Panc1 (cell line): ENCODE measurements around the gene NR5A1. TPM values are rescaled to one million over a fixed set of nuclear protein-coding genes. Genes with fewer than 3 reads are reported as not detected.

Experiments
- ATAC-seq: fragments of 200-7000 bp; cut with Tn5 transposase; 2 replicates; pipeline ENCODE4 v1.9.1; 2020; ENCODE audit warnings: mild to moderate bottlenecking, moderate library complexity
- BruUV-seq: library from RNA; stranded (reverse); fragments of 400-500 nt; replicated peaks from 2 replicates; lab custom pipeline; 2021; lab: Mats Ljungman, UMichigan
- CTCF ChIA-PET: fragments of 300-600 bp; sonication (Branson Sonifier 250); formaldehyde crosslinking; loops from one replicate; lab custom pipeline; 2022; ENCODE audit warnings: antibody characterized with exemption; lab: Charles Lee
- POLR2A ChIA-PET: fragments of 300-600 bp; sonication (Branson Sonifier 250); formaldehyde crosslinking; loops from one replicate; lab custom pipeline; 2022; ENCODE audit warnings: antibody characterized with exemption; lab: Charles Lee
- DNase-seq: peaks from one replicate; pipeline ENCODE4 v3.0.0-alpha.2; 2010; ENCODE audit warnings: low read depth, low spot score
- H3K27ac ChIP-seq: 2 replicates; pipeline ENCODE4 v1.5.1; 2011; ENCODE audit warnings: mild to moderate bottlenecking, low read length, inconsistent platforms
- H3K27me3 ChIP-seq: fragments of 200-500 bp; sonication (Bioruptor generic); 2 replicates; pipeline ENCODE4 v1.6.0; 2014; ENCODE audit warnings: low read length, inconsistent platforms; ENCODE audit not compliant: control insufficient read depth, insufficient read depth
- H3K36me3 ChIP-seq: fragments of 200-500 bp; sonication (Bioruptor generic); 2 replicates; pipeline ENCODE4 v1.5.1; 2014; ENCODE audit warnings: inconsistent platforms, mild to moderate bottlenecking, low read length, moderate library complexity; ENCODE audit not compliant: control insufficient read depth, insufficient read depth
- H3K4me1 ChIP-seq: 2 replicates; pipeline ENCODE4 v1.5.1; 2011; ENCODE audit warnings: inconsistent platforms, mild to moderate bottlenecking, low read length, moderate library complexity; ENCODE audit not compliant: control insufficient read depth, insufficient read depth
- H3K4me3 ChIP-seq, 2 experiments: 2 replicates each; pipeline ENCODE4 v1.5.1; 2011 to 2012; ENCODE audit warnings: low read depth in 2 of 2, low read length in 2 of 2, mild to moderate bottlenecking in 2 of 2, inconsistent platforms in 1 of 2, moderate library complexity in 1 of 2
- H3K9me3 ChIP-seq: fragments of 200-500 bp; sonication (Bioruptor generic); 2 replicates; pipeline ENCODE4 v1.5.1; 2014; ENCODE audit warnings: low read depth, mild to moderate bottlenecking, inconsistent platforms, low read length, moderate library complexity; ENCODE audit not compliant: control insufficient read depth, insufficient read depth
- POLR2AphosphoS5 ChIP-seq: IDR thresholded peaks from 2 replicates; pipeline ENCODE4 v1.6.1; 2012; ENCODE audit warnings: mild to moderate bottlenecking, low read depth, low read length, moderate library complexity
- SIN3A ChIP-seq: IDR thresholded peaks from 2 replicates; pipeline ENCODE4 v1.6.1; 2012; ENCODE audit warnings: low read depth, mild to moderate bottlenecking, low read length, moderate library complexity, borderline replicate concordance; ENCODE audit not compliant: insufficient read depth
- TCF7L2 ChIP-seq: IDR thresholded peaks from 2 replicates; pipeline ENCODE4 v1.6.1; 2011; ENCODE audit warnings: mild to moderate bottlenecking, low read depth, low read length, inconsistent platforms
- in situ Hi-C: cut with HindIII; loops from 2 replicates; pipeline ENCODE4 v1.10.0; 2016; ENCODE audit warnings: low sequenced_read_pairs, low pct_unique_long_range_greater_than_20kb
- intact Hi-C: fragments of 100-400 bp; cut with micrococcal nuclease; formaldehyde crosslinking; loops from one replicate; pipeline ENCODE4 v1.10.0; 2022; ENCODE audit not compliant: unreplicated experiment
- total RNA-seq: library from RNA; stranded (reverse); gene quantifications from one replicate; pipeline ENCODE4 v1.2.1, GENCODE V29; 2021; ENCODE audit not compliant: unreplicated experiment
- TF ChIP-seq, protein P1 (sequence below), 2 experiments: IDR thresholded peaks; 2 replicates each; pipeline ENCODE4 v1.6.1; 2011 to 2012; ENCODE audit warnings: low read depth in 2 of 2, control low read depth in 1 of 2, low read length in 1 of 2, mild to moderate bottlenecking in 1 of 2, moderate library complexity in 1 of 2; ENCODE audit not compliant: insufficient read depth in 1 of 2
- TF ChIP-seq, protein P2 (sequence below): fragments of 450-650 bp; IDR thresholded peaks from 2 replicates; pipeline ENCODE4 v1.5.1; 2017; ENCODE audit warnings: mild to moderate bottlenecking

The NR5A1 gene
- total RNA-seq, 1 experiment from 2014 or later = 2.5 TPM

DNA sequence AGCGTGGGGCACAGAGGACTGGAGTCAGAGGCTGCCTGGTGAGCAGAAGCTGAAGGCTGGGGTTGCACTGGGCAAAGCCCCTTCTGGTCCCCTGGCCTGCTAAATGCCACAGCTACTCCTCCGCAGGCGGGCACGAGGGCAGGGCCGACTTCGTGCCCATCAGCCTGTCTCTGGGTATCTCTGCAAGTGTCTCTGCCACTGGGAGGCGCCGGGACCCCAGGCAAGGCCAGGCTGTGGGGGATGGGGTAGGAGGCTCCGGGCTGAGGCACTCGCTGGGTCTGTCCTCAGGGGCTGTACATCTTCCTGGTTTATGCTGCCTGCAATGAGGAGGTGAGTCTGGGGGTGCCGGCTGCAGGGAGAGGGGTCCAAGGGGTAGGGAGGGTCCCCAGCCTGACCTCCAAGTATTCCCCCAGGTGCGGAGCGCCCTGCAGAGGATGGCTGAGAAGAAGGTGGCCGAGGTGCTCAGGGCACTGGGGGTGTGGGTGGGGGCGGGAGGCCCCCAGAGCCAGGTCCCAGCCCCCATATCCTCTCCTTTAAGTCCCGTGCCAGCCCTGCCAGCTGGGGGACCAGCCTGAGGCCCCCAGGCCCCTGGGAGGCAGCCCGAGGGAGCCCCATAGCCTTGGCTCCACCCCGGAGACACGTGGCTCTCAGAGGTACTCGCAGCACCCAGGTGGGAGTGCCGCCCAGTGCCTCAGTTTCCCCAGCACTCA lies 31.9 kb downstream of the NR5A1 start:
- H3K36me3 ChIP-seq = no peaks in the 10 kb centered on the region
- ChIA-PET CTCF (no interaction called here), POLR2A (no interaction called here)
- ATAC-seq (no peak), DNase-seq (no peak)
- in situ Hi-C loops = no loop called here
- no peak overlapping the region for H3K27ac ChIP-seq
- no peak for TF ChIP-seq POLR2AphosphoS5
- no peak for TF ChIP-seq SIN3A
- no peak for TF ChIP-seq TCF7L2
- TF ChIP-seq, protein P1, sequence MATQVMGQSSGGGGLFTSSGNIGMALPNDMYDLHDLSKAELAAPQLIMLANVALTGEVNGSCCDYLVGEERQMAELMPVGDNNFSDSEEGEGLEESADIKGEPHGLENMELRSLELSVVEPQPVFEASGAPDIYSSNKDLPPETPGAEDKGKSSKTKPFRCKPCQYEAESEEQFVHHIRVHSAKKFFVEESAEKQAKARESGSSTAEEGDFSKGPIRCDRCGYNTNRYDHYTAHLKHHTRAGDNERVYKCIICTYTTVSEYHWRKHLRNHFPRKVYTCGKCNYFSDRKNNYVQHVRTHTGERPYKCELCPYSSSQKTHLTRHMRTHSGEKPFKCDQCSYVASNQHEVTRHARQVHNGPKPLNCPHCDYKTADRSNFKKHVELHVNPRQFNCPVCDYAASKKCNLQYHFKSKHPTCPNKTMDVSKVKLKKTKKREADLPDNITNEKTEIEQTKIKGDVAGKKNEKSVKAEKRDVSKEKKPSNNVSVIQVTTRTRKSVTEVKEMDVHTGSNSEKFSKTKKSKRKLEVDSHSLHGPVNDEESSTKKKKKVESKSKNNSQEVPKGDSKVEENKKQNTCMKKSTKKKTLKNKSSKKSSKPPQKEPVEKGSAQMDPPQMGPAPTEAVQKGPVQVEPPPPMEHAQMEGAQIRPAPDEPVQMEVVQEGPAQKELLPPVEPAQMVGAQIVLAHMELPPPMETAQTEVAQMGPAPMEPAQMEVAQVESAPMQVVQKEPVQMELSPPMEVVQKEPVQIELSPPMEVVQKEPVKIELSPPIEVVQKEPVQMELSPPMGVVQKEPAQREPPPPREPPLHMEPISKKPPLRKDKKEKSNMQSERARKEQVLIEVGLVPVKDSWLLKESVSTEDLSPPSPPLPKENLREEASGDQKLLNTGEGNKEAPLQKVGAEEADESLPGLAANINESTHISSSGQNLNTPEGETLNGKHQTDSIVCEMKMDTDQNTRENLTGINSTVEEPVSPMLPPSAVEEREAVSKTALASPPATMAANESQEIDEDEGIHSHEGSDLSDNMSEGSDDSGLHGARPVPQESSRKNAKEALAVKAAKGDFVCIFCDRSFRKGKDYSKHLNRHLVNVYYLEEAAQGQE (IDR thresholded peaks at IDR 0.05; ENCODE audit: insufficient read depth in 1 of 2, low read depth in 2 of 2, low read length in 1 of 2) = no peak
- TF ChIP-seq, protein P2, sequence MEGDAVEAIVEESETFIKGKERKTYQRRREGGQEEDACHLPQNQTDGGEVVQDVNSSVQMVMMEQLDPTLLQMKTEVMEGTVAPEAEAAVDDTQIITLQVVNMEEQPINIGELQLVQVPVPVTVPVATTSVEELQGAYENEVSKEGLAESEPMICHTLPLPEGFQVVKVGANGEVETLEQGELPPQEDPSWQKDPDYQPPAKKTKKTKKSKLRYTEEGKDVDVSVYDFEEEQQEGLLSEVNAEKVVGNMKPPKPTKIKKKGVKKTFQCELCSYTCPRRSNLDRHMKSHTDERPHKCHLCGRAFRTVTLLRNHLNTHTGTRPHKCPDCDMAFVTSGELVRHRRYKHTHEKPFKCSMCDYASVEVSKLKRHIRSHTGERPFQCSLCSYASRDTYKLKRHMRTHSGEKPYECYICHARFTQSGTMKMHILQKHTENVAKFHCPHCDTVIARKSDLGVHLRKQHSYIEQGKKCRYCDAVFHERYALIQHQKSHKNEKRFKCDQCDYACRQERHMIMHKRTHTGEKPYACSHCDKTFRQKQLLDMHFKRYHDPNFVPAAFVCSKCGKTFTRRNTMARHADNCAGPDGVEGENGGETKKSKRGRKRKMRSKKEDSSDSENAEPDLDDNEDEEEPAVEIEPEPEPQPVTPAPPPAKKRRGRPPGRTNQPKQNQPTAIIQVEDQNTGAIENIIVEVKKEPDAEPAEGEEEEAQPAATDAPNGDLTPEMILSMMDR = no peak; the same call in 1 of the 2 replicates
- BruUV-seq = no TSS peak
- intact Hi-C loops = no loop called here
- H3K27me3 ChIP-seq = no peaks in the 10 kb centered on the region
- no peaks in the 10 kb centered on the region for H3K9me3 ChIP-seq
- H3K4me3 ChIP-seq = no peak overlapping the region
- peaks cover 8% of the 10 kb centered on the region; the same call in 1 of the 2 replicates for H3K4me1 ChIP-seq

DNA sequence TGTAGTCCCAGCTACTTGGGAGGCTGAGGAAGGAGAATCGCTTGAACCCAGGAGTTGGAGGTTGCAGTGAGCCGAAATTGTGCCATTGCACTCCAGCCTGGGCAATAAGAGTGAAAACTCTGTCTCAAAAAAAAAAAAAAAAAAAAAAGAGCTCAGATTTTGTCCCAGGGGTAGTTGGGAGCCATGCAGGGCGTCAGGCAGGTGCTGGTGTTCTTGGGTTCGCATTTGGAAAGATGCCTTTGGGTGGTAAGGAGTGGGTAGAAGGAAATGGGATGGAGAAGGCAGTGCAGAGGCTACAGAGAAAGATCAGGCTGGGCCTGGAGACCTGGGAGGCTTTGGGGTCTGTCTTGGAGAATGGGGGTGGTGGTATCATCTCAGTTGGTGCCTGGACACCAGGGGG lies 33.0 kb downstream of the NR5A1 start:
- ATAC-seq (no peak), DNase-seq (no peak)
- H3K27ac ChIP-seq = no peak overlapping the region
- no peaks in the 10 kb centered on the region for H3K36me3 ChIP-seq
- TF ChIP-seq, protein P1 (IDR thresholded peaks at IDR 0.05; ENCODE audit: insufficient read depth in 1 of 2, low read depth in 2 of 2, low read length in 1 of 2) = no peak
- TF ChIP-seq, protein P2 = no peak
- no peak for TF ChIP-seq POLR2AphosphoS5
- TF ChIP-seq TCF7L2 = no peak
- TF ChIP-seq SIN3A = no peak
- no peaks in the 10 kb centered on the region for H3K27me3 ChIP-seq
- no TSS peak for BruUV-seq
- intact Hi-C loops = no loop called here
- ChIA-PET CTCF (no interaction called here), POLR2A (no interaction called here)
- no peaks in the 10 kb centered on the region for H3K9me3 ChIP-seq
- H3K4me1 ChIP-seq = peaks cover 8% of the 10 kb centered on the region; the same call in 1 of the 2 replicates
- in situ Hi-C loops = no loop called here
- H3K4me3 ChIP-seq = no peak overlapping the region
